CD4-positive, alpha-beta T cell treated with Interleukin-17A for 1 hour (primary cell): ENCODE results near the gene ARVCF.

Experiments
- DNase-seq: peaks from one replicate; pipeline ENCODE4 v3.0.0-alpha.2; 2020

ARVCF gene

GRCh38 chr22:20029550-20030225, 13.1 kb upstream of the ARVCF start:
- no peak for DNase-seq

DNA sequence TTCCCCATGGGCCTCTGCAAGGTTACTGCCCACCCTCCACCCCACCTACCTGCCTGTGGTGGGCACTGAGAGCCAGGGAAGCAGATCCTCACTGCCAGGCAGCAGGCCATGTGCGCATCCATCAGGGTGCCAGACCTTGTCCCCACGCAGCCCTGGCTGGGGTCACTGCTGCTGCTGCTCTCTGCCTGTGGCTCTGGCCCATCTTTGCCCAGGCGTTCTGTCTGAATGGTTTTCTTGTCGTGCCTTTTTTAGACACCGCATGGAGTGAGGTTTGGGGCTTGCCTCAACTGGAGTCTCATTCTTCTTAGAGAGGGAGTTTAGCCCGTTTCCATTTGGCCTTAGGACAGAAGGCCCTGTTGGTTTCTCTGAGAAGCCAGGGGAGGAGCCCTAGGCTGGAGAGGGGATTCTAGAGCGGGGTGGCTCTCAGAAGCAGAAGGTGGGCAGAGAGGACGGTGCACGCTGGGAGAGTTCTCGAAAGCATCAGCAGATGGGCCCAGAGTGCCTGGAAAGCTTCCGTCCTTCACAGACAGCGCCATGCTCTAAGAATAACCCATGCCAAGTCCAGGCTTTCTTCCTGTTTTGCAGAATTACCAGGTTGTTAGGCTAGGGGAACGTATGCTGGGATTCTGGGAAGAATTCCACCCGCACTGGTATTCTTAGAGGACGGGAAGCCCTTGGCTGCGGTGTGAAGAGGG, 12.4 kb upstream of the ARVCF start:
- DNase-seq, result no peak

DNA sequence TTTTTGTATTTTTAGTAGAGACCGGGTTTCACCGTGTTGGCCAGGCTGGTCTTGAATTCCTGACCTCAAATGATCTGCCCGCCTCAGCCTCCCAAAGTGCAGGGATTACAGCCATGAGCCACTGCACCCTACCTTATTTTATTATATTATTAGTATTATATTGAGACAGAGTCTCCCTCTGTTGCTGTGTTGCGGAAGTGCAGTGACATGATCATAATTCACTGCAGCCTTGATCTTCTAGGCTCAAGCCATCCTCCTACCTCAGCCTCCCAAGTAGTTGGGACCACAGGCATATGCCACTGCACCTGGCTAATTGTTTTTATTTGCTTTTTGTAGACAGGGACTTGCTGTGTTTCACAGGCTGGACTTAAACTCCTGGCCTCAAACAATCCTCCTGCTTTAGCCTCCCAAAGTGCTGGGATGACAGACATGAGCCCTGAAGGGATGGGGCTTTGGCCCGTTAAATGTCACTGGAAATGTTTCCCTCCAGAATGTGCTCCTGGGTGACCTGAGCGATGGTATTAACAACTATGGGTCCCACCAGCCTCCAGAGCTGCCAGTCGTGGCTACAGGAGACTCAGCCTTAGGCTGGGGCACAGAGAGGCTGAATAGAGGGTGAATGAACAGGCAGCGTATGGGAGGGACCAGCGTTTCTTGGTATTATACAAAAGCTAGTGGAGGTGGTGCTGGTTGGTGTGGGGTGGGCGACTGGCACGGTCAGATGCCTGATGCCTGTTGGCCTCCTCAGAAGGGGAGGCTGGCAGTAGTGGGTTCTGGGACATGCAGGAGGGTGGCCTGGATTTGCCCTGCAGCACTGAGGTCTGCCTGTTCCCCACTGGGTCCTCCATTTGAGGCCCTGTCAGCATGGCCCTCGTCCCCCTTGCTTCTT, 11.6 kb upstream of the ARVCF start:
- peak; percentile 29 for DNase-seq

- no peak for DNase-seq
These were observed 10.5 kb upstream of the ARVCF start for GRCh38 chr22:20026996-20027601.

GRCh38 chr22:20026204-20026908, 9.7 kb upstream of the ARVCF start:
- no peak for DNase-seq

DNA sequence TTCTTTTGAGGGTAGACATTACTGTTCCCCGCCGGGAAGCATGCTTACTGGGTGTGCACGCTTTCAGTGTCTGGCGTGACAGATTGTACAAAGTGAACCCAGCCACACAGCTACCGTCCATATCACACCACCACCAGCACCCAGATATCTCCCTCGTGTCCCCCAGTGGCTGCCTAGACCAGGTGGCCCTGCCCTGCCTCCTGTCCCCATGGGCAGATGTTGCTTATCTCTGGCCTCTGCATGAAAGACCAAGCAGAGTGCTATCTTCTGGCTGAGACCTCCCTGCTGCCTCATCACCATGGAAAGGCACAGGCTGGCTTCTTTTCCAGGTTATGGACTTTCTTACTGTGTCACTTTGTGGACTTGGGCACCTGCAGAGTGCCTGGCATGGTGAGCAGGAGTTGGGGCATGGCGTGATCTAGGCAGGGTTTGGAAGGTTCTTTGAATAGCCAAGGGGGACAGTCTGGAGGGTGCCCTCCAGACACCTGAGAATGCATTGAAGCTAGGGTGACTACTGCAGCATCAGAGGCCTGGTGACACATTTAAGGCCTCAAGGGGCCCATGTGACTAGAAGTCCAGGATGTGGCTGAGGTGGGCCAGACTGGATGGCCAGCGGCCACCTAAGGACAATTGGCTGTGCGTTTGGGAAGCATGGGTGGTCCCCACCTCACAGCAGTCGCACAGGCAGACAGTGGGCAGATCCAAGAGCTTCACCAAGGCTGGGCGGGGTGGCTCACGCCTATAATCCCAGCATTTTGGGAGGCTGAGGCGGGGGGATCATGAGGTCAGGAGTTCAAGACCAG, 9.0 kb upstream of the ARVCF start:
- no peak for DNase-seq

- DNase-seq, result no peak
These were observed 8.2 kb upstream of the ARVCF start for GRCh38 chr22:20024650-20025397.

DNA sequence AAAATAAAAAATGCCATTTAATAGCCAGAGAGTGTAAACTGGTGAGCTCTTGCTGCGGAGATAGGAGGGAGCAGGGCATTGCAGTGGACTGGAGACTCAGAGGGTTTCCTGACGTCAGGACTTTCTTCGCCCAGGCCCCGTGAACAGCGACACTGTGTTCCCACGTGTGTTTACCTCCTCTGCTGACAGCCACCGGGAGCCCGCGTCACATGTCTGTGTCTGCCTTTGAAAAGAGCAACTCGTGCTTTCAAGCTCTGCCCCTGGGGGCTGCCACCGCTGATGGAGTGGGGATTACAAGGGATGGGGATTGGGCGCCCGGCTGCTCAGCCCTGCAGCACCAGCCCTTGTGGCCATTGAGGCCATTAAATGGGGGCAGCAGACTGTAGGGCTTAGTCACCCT, 7.6 kb upstream of the ARVCF start:
- DNase-seq, result no peak

DNA sequence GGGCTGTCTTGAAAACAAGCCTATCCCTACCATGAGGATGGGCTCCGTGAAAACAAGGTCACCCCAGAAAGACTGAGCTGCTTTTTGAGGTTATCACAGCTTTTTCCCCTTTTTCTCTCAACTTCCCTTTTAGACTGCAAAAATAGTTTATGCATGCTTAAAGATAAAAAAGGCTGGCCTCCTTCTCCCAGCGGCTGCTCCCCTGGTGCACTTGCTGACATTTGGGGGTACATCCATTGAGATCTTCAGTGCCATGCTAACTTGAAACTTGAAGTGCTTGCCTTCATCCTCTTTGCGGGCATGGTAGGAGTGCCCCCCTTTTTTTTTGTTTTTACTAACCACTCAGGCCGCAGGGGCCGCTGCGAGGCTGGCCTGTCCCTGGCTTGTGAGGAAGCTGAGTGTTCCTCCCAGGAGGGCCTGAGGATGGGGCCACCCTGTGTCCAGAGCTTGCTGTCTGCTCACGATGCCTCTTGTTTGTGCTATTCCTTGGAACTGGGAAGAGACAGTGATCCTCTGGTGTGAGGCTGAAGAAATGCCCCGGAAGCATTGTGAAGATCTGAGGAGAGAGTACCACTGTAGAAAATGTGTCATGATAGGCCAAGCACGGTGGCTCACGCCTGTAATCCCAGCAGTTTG, 6.5 kb upstream of the ARVCF start:
- no peak for DNase-seq

- DNase-seq, result no peak
These were observed 5.8 kb upstream of the ARVCF start for GRCh38 chr22:20022231-20022977.

GRCh38 chr22:20021196-20022181, 4.9 kb upstream of the ARVCF start:
- DNase-seq, result no peak

DNA sequence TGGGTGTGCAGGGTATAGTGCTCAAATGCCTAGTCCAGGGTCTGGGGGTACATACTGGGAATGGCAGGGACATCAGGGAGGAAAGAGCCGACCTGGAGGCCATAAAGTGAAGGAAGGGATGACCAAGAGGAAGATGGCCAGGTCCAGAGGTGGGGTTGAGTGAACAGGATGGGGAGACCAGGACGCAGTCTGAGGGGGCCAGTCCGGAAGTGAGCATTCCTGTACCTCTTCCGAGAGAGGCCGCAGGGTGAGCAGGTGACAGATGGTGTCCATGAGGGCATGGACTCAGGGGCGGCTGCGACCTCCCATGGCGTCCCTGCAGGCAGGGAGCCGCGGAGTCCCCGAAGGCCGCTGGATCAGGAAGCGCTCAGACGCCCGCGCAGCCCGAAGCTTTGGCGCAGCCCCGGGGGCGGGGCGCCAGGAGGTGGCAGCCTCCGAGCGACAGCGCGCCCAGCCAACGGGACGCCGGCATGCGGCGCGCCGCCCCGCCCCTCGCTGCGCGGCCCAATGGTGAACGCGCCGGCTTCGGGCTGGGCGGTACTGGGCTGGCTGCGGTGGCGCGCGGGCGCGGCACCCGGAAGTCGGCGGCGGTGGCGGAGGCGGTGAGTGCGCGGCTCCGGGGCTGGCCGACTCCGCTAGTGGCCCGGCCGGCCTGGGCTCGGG, 4.0 kb upstream of the ARVCF start, which contains the start of gene TANGO2:
Gene TANGO2 (plus strand): TSS at position 578 of the 663 bp plus-strand sequence. CDS start 15,689 bp downstream, outside the sequence.
- DNase-seq, result peak; percentile 94

GRCh38 chr22:20019661-20020532, 3.3 kb upstream of the ARVCF start:
- no peak for DNase-seq

- no peak for DNase-seq
These were observed 1.4 kb upstream of the ARVCF start for GRCh38 chr22:20018001-20018400.

- no peak for DNase-seq
These were observed 967 bp upstream of the ARVCF start for GRCh38 chr22:20017622-20017958.

DNA sequence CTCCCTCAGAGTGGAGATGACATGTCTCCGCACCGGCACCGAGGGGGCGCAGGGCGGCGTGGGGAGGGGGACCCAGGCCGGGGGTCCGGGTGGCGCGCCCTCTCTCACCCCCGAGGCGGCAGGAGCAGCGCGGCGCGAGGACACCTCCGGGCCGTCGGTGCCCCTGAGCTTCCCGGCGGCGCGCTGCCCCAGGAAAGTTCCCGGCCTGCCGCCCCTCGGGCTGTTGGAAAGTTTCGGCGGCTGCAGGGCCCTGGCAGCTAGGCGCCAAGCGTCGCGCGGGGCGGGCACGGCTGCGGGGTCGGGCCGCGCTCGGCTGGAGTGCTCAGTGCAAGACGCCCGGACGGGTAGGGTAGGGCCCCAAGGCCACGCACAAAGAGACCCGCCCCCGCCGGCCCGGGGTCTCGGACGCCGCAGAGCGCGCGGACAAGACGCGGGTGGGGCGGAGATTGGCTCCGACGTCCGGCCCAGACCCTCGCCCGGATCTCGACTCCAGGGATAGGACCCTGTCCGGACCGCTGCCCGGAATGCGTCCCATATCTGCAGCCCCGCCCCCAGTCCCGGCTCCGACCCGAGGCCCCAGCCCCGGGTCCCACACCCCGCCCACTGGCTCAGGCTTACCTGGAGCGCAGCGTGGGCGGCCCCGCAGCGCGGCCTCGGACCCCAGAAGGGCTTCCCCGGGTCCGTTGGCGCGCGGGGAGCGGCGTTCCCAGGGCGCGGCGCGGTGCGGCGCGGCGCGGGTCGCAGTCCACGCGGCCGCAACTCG, 471 bp downstream of the ARVCF start:
- peak; percentile 16 for DNase-seq
